B cell (primary cell): Measurements from ENCODE around the gene CYYR1.

Experiments
- EZH2 ChIP-seq: IDR thresholded peaks from 2 replicates; pipeline ENCODE4 v1.6.1; 2012; ENCODE audit warnings: borderline replicate concordance, low read depth, mild to moderate bottlenecking, moderate library complexity, low read length; ENCODE audit not compliant: insufficient read depth, poor library complexity, severe bottlenecking
- TF ChIP-seq, protein P1 (sequence below): fragments of 200-600 bp; IDR thresholded peaks from one replicate; pipeline ENCODE4 v1.8.0; 2022; ENCODE audit warnings: antibody characterized with exemption, mild to moderate bottlenecking

DNA sequence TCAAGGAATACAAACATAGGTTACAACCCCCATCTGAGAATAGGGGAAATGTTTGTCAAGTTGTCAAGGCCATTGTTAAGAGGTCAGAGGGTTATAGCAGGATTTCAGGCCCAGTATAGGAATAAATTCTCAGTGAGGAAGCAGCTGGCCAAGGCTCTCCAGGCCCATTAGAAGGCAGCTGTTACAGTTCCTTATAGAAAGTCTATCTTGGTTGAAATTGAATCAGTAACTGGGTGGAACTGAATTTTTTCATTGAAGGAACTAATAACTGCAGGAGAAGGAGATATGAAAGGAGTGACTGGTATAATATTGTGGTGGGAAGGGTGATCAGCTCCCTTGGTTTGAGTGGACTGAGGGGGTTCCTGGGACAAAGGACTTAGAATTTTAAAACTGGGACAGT is 134.1 kb downstream of the CYYR1 start:
- TF ChIP-seq, protein P1, sequence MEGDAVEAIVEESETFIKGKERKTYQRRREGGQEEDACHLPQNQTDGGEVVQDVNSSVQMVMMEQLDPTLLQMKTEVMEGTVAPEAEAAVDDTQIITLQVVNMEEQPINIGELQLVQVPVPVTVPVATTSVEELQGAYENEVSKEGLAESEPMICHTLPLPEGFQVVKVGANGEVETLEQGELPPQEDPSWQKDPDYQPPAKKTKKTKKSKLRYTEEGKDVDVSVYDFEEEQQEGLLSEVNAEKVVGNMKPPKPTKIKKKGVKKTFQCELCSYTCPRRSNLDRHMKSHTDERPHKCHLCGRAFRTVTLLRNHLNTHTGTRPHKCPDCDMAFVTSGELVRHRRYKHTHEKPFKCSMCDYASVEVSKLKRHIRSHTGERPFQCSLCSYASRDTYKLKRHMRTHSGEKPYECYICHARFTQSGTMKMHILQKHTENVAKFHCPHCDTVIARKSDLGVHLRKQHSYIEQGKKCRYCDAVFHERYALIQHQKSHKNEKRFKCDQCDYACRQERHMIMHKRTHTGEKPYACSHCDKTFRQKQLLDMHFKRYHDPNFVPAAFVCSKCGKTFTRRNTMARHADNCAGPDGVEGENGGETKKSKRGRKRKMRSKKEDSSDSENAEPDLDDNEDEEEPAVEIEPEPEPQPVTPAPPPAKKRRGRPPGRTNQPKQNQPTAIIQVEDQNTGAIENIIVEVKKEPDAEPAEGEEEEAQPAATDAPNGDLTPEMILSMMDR: no peak
- no peak for TF ChIP-seq EZH2
